HS-5 (cell line): Measurements from ENCODE around the gene HAP1.
A peak's percentile ranks its signal among the peaks of the same experiment; 100 is the strongest.

Source experiments
- DNase-seq: peaks from one replicate; pipeline ENCODE4 v3.0.0-alpha.2; 2012; ENCODE audit warnings: low read depth

HAP1 gene

DNA sequence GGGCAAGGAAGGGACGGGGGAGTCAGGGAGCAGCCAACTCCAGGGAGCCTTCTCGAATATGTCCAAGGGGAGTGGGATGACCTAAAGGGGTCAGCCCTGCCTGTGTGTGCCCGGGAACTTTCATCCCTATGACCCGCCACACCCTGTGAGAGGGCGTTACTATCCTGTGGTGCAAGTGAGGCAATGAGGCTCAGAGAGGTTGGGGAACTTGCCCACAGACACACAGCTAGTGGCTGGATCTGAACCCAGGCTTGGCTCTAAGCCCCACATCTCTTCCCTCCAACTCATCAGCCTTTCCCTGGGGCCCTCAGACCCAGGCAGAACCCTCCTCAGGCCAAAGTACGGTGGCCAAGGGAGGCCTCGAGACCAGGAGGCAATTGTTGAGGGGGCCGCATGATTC lies 28.9 kb upstream of the HAP1 start:
- DNase-seq = no peak

DNA sequence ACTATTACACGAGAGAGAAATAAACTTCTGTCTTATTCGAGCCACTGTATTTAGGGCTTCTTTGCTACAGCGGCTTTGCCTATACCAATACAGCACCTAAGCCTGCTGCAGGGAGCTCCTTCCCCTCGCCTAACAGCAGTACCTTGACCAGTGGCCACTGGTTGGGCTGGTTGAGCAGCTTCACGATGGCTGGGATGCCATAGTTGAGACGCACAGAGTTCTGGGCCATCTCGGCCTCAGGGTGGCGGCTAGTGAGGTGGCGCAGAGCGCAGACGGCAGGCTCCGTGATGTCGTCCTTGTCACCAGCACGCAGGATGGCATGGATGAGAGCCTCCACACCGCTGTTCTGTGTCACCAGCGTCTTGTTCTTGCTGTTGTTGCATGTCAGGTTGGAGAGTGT lies 28.4 kb upstream of the HAP1 start:
- no peak for DNase-seq

DNA sequence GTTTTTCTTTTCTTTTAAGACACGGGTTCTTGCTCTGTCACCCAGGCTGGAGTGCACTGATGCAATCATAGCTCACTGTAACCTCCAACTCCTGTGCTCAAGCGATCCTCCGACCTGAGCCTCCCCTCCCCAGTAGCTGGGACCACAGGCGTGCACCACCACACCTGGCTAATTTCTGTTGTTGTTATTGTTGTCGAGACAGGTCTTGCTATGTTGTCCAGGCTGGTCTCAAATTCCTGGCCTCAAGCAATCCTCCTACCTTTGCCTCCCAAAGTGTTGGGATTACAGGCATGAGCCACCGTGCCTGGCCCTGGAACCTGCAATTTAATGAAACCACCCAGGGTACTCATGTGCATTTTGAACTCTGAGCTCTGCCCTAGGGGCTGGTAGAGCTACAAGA lies 27.9 kb upstream of the HAP1 start:
- no peak for DNase-seq

DNA sequence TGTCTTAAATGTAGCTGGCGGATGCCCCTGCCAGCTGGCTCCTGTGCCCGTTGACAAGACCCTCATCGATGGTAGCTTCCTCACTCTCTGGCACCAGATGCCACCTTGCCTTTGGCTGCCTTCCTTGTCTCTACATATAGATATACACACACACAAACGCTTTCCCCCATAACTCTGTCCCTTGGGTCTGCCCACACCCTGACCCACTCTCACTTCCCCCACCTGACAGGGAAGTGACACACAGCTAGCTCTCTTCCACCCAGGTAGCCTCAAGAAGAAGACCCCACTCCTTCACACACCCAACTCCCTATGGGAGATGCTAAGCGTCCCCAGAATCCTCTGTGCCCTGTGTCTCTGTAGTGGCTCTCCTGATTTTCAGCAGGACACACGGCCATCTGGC lies 26.4 kb upstream of the HAP1 start:
- no peak for DNase-seq

DNA sequence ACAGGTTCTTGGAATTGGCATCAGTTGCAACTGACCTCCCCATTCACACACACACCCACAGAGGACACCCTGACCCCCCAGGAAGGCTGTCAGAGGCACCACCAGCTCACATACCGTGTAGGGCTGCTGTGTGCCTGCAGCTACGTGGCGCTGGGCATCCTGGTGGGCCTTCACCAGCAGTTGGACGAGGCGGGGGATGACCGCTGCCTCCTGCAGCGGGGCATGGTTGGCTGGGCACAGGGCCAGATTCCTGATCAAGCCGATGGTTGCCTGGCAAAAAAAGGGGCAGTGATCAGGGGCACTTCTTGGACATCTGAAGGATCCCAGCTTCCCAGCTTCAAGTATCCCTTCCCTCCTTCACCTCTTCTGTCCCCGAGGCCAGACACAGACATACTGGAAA lies 24.2 kb upstream of the HAP1 start:
- DNase-seq = no peak

DNA sequence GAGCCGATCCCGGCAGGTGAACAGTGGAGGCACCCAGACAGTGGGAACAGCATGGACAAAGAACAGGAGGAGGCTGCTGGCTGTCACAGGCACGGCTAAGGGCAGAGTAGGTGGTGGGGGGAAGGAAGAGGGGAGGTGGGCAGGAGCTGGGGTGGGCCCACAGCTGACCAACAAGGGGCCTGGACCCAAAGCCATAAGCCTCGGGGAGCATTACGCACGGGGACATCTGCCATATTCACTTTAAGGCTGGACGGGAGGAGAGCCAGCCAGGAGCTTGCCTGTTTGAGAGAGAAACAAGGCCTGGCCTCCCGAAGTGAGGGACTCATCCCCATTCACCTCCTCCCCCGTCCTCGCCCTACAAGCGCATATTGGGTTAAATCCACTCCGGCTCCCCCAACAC lies 19.6 kb upstream of the HAP1 start:
- no peak for DNase-seq

DNA sequence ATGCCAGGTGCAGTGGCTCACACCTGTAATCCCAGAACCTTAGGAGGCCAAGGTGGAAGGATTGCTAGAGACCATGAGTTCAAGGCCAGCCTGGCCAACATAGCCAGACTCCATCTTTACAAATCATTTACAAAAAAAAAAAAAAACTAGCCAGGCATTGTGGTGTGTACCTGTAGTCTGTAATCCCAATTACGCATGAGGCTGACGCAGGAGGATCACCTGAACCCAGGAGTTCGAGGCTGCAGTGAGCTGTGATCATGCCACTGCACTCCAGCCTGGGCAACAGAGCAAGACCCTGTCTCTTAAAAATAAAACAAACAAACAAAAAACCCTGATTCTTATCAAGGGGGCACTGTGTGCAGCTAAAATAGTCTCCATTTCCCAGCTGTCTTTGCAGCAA lies 16.8 kb upstream of the HAP1 start:
- no peak for DNase-seq

DNA sequence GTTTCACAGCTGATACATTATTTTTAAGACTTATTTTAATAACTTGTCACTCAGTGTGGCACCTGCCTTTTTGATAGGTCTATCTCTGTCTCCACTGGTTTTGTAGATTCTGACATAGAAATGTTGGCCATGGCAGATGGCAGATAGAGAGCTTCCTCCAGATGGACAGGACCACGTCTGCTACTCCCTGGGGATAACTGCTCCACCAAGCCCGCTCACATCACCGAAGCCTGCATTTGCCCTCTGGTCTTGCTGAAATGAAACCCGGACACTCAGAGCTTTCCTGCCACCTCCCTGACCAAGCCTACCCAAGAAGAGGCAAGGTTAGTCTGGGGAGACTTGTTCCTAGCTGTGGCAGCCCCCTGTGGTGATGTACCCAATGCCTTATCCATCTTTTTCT lies 16.4 kb upstream of the HAP1 start:
- no peak for DNase-seq

DNA sequence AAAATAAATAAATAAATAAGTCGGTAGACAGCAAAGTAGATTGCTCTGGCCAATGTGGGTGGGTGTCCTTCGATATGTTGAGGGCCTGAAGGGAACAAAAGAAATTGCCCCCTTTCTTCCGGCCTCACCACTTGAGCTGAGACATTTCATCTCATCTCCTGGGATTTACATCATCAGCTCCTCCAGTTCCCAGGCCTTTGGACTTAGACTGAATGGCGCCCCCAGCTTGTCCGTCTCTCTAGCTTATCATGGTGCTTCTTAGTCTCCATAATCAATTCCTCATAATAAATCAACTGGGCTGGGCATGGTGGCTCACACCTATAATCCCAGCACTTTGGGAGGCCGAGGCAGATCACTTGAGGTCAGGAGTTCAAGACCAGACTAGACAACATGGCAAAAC lies 13.8 kb upstream of the HAP1 start:
- no peak for DNase-seq

DNA sequence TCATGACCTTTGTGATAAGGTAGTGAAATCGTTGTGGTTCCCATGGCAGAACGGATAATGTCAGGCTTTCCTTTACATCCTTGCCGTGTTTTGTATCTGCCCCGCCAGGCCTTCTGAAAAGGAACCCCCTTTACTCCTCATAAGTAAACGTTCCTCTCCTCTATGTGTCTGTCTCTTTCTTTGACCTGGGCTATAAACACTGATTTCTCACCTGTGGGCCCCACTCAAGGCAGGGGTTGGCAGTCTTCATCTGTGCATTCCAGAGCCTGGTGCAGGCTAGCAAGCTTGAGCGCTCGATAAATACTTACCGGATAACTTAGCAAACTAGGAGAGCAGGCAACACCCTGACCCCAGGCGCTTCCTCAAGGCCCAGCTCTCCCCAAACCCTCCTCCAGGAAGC lies 7.3 kb upstream of the HAP1 start:
- no peak for DNase-seq

DNA sequence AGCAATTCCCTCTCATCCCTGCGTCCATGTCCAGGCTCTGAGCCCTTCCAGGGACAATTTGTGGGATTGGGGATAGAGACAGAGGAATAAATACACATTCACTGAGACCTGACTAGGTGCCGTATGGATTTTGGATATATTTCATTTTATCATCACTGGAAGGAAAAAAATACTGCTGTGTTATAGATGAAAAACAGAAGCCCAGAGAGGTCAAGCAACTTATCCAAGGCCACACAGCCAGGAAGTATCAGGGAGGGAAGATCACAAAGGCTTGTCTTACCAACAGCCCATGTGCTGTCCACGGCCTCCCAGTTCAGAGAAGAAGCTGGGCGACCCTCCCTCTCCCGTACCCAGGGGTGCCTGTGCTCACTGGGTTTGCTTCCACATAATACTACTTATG lies 6.1 kb upstream of the HAP1 start:
- DNase-seq = no peak

DNA sequence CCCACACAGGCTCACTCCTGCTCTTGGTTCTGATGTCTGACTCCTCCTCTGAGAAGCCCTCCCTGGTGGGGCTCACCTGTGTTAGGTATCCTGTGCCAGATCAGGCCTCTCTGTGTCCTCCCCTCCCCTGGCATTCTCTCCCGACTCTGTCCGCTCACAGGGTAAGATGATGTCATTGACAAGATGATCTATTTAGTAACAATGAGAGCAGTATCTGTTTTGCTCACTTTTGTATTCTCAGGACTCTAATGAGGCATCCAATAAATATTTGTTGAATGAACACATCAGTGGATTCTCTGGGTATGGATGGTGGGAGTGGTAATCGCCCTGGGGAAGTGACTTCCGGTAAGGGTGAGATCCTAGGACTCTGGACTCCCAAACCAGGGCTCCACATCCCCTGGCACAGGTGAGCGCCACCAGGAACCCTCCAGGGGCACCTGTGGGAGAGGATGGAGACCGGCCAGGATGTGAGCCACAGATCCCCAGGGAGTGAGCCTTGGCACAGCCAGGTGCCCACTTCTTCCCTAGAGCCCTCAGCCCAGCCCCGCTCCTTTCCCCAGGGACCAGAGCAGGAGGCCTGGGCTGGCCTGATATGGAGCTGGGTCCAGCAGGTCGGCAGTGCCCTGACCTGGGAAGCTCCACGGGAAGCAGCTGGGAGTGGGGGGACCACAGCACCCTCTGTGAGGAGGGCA lies 5.4 kb upstream of the HAP1 start:
- DNase-seq = peak; percentile 57

DNA sequence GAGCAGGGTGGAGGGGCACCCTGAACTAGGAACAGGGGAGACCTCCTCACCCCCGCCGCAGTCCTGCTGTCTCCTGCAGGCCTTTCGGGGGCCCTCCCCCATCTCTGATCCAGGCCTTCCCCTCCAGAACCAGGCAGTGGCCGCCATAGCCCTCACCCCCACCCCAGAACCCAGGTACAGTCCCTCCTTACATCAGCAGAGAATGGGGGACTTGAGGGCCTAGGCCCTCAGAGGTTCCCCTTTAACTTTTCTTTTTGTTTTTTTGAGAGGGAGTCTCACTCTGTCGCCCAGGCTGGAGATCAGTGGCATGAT lies 4.3 kb upstream of the HAP1 start:
- no peak for DNase-seq

DNA sequence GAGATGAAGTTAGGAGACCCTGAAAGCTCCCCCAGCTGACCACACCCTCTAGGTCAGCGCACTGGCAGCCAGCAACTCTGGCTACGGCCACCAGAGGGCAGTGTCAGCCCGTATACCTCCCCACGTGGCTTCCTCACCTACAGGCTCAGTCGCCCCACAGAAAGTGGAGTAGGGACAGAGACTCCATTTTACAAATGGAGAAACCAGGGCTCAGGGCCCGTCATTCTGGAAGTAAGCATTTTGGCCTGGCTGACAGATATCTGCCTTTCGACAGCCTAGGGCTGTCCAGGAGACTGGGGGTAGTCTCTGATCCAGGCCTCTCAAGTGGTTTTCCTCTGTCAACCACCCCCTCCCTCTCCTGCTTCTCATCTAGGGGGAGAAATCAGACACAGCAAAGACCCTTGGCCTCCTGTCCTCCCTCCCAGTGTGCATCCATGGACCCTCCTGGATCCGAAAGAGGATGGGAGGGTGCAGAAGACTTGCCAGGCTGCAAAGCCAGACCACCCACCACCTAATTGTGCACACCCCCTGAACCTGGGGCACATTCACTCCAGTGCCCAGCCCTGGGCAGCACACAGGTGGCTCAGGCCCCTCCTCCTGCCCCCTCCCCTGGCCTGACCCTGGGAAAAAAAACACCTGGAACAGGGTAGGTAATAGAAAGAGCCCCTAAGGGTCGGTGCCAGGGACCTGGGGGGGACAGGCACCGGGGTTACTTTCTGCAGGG lies 3.8 kb upstream of the HAP1 start:
- DNase-seq = peak; percentile 35

DNA sequence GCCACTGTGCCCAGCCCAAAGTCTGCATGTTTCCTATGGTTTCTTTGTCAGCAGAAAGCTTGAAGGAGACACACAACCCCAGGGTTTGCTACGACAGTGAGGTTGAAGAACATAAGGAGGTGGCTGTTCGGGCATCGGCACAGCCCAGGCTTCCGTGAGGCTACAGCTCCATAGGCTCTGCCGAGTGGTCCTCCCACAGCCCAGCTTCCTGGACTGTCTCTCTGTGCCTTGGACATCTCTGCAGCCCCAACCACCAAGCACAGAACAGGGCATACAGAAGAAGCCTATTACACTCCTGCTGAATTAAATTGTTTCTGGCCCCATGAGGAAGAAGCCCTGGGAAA lies 3.2 kb upstream of the HAP1 start:
- DNase-seq = no peak

DNA sequence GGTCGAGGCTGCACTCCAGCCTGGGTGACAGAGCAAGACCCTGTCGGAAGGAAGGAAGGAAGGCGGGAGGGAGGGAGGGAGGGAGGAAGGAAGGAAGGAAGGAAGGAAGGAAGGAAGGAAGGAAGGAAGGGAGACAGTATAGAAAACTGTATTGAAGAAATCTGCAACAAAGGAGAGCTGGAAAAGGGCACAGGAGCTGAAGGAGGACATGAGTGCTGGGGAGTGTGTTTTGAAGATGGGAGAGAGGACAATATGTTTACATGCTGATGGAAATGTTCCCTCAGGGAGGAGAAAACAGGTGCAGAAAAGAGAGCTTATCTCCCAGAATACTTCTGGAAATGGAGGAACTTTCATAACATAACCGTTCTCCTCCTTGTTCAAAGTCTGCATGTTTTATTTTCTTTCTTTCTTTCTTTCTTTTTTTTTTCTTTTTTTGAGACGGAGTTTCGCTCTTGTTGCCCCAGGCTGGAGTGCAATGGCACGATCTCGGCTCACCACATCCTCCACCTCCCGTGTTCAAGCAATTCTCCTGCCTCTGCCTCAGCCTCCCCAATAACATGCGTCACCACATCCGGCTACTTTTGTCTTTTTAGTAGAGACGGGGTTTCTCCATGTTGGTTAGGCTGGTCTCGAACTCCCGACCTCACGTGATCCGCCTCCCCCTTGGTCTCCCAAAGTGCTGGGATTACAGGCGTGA lies 2.7 kb upstream of the HAP1 start:
- no peak for DNase-seq

DNA sequence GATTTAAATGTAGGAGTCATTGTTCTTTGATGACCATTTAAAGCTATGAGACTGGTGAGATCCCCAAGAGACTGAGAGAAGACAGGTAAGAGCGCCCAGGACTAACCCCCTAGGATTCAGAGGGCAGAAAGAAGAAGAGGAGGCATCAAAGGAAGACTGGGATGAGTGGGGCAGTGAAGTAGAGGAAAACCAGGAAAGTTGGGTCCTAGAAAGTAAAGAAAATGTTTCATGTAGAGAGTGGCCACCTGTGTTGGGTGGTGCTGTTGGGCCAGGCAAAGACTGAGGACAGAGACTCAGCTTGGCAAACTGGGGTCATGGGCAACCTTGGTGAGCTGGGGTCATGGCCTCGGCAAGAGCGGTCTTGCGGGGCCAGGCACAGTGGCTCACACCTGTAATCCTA lies 1.3 kb upstream of the HAP1 start:
- DNase-seq = no peak

DNA sequence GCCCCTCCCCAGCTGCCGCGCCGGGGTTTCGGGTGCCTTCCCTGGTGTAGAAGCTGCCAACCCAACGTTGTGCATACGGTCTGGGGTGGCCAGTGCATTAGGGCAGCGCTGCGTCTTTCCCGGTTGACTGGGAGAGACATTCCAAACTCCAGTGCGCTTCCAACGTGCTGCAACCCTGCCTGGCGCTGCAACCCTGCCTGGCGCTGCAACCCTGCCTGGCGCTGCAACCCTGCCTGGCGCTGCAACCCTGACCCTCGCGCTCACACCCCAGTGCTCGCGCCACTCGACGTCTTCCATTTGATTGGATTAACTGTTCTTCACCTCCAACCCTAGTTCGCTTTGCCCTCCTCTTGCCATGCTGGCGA lies 488 bp upstream of the HAP1 start:
- DNase-seq = no peak

DNA sequence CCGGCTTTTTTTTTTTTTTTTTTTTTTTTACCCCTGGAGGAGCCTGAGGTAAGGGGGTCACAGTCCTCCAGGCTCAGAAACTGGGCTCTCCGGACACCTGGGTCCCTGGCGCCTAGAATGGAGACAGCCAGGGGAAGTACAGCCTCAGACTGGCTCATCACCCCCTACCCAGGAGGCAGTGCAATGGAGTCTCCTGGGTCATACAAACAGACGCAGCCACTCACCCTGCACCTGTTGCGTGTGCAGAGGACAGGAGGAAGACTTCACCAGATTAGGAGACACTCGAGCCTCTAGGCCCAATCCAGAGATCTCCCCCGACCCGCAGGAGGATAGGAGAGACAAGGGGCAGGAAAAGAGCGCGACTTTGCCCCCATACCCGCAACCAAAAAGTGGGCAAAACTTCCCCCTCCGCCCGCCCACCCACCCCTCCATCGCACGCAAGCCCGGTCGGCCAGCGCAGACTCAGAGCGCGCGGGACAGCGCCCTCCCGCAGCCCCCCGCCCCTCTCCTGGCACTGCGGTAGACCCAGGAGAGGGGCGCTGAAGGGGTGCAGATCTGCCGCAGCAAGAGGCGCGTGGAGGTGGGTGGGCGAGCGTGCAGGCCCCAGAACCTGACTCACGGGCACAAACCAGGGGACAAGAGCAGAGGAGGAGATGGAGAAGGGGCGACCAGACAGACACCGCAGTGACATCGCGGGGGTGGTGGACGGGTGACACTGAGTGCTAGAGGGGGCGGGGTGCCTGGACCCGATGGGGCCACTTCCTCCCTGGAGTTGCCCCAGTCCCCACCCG lies 900 bp downstream of the HAP1 start:
- DNase-seq = no peak

DNA sequence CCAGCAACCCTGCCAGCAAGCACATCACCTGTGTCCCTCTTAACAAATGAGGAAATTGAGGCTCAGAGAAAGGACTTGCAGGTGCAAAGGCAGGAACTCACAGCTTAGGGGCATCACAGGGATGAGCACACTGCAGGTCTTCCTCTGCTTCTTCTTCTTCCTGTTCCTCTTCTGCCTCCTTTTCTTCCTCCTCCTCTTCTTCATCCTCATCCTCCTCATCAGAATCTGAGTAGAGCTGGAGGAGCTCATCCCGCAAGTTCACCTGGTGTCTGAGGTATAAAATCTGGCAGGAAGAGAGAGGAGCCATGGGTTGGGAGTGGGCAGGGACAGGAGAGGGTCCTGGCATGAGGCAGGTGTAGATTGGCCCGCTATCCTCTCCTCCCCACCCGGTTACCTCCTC lies 2.6 kb downstream of the HAP1 start:
- DNase-seq = no peak

DNA sequence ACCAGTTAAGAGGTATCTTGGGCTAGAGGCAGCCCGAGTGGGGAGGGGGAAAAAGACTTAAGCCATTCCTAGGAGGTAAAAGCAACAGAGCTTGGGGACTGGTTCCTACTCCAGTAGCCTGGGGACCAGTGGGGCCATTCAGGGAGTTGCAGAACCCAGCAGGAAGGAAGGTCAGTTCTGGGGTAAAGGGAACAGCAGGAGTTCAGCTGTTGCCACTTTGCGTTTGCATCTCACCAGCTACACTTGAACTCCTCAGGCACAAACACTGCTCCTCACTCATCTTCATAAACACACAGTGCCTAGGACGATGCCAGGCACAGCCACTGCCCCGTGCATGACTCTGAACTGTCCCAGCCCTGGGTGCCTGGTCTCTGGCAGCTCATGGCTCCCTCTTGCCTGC lies 4.0 kb downstream of the HAP1 start:
- DNase-seq = no peak

DNA sequence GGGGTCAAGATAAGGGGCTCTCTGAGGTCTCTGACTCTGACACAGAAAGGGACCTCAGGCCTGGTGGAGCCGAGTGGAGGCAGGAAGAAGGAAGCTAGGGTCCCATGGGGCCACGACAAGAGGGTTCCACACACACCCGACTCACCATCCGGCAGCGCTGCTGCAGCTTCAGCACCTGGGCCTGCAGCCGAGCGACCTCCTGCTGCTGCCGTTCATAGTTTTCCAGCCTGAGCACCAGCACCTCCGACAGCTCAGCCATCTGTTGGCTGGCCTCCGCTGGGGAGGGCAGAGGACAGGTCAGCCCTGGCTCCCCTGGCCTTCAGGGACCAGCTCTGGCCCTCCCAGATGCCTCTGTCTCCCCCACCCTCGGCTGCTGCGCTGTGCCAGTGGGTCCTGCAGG lies 6.4 kb downstream of the HAP1 start:
- DNase-seq = no peak

DNA sequence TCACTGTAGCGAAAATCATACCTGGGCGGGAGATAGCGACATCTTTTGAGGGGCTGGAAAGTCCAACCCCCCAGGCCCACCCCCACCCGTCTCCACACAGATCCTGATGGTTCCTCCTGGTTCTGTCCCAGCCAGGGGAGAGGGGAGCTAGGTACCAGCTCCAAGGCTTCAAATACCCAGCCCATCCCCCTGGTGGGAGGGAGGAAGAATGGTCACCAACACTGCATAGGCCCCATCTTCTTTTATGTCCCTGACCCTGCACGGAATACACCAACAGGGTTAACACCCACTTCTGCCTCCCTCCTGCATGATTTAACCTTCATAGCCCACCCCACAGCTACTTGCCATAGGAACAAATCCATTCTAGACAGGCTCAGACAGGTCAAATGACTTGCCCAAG lies 9.3 kb downstream of the HAP1 start:
- DNase-seq = no peak
